Activated CD8-positive, alpha-beta T cell treated with anti-CD3 and anti-CD28 coated beads for 36 hours (primary cell): ENCODE results near the gene PNCK. TPM values are rescaled to one million over a fixed set of nuclear protein-coding genes. Genes with fewer than 3 reads are reported as not detected.

Experiments
- ATAC-seq: fragments of 200-7000 bp; cut with Tn5 transposase; one replicate; pipeline ENCODE4 v1.10.0; 2021; ENCODE audit warnings: mild to moderate bottlenecking, moderate library complexity
- CTCF ChIA-PET: fragments of 350-600 bp; sonication (Branson Sonifier 250); formaldehyde crosslinking; loops from one replicate; lab custom pipeline; 2021; ENCODE audit warnings: antibody characterized with exemption; lab: Charles Lee
- POLR2A ChIA-PET: fragments of 350-600 bp; sonication (Branson Sonifier 250); formaldehyde crosslinking; loops from one replicate; lab custom pipeline; 2021; ENCODE audit warnings: antibody characterized with exemption; lab: Charles Lee
- DNase-seq: peaks from one replicate; pipeline ENCODE4 v3.0.0-alpha.2; 2020
- H3K27ac Mint-ChIP-seq: one replicate; pipeline ENCODE4 v1.8.0; 2021; ENCODE audit warnings: mild to moderate bottlenecking, mixed read lengths
- H3K27me3 Mint-ChIP-seq: one replicate; pipeline ENCODE4 v1.8.0; 2021; ENCODE audit warnings: mixed read lengths
- H3K36me3 Mint-ChIP-seq: one replicate; pipeline ENCODE4 v1.8.0; 2021; ENCODE audit warnings: low read depth, mixed read lengths
- H3K4me1 Mint-ChIP-seq: one replicate; pipeline ENCODE4 v1.8.0; 2021; ENCODE audit warnings: low read depth, mixed read lengths
- H3K4me3 Mint-ChIP-seq: one replicate; pipeline ENCODE4 v1.8.0; 2021; ENCODE audit warnings: mild to moderate bottlenecking, moderate library complexity, mixed read lengths
- H3K9me3 Mint-ChIP-seq: one replicate; pipeline ENCODE4 v1.8.0; 2021; ENCODE audit warnings: mixed read lengths
- intact Hi-C: fragments of 100-400 bp; cut with micrococcal nuclease; formaldehyde crosslinking; loops from one replicate; pipeline ENCODE4 v1.10.0; 2022
- total RNA-seq, 2 experiments: library from RNA; stranded (reverse); gene quantifications; one replicate each; pipeline ENCODE4 v1.2.3, GENCODE V29; 2021
- TF ChIP-seq, protein P1 (sequence below): fragments of 200-600 bp; IDR thresholded peaks from one replicate; pipeline ENCODE4 v1.8.0; 2022; ENCODE audit warnings: antibody characterized with exemption, mild to moderate bottlenecking

Gene PNCK
- total RNA-seq, 2 experiments from 2014 or later, result 0.70 to 1.1 TPM

DNA sequence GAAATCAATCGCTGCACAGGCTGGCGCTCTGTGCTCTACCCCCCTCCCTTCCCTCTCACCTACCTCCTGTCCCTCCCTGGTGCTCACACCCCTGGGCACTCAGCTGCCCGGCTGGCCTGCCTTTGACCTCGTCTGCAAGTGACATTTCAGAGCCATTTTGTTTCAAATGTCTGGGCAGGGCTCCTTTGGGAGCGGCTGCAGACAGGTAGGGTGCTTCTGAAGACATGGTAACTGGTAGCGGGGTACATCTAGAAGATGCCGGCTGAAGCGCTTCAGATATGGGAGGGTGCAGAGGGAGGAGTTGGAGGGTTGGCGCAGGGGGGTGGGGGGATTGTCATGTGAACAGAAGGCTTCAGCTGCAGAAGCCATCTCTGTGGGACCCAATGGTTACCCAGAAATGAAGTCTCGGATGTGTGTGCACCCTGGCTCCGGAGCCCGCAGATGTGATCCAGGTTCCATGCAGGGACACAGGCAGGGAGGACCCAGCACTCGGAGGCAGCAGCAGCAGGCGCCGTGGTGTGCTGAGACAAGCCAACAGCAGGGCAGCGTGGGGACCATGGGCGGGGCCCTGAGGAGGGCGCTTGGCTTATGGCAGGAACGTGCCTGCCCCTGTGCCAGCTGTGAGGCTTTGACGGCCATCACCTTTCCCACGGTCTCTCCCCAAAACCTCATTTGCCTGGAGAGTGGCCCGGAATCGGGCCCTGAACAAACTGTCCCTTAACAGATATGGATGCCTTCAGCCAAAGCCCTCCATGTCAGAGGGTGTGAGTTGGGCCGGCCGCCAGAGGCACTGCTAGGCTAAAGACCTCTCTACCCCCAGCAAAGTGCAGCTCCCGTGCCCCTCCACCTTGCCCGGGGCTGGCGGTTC lies 34.2 kb downstream of the PNCK start:
- ChIA-PET CTCF (interaction anchor here (1.6 kb wide), 1 partner anchor 11 kb away, joined by 8 read pairs; no protein-coding TSS in a partner anchor), POLR2A (no interaction called here)
- no peaks in the 10 kb centered on the region for H3K9me3 Mint-ChIP-seq
- TF ChIP-seq, protein P1, sequence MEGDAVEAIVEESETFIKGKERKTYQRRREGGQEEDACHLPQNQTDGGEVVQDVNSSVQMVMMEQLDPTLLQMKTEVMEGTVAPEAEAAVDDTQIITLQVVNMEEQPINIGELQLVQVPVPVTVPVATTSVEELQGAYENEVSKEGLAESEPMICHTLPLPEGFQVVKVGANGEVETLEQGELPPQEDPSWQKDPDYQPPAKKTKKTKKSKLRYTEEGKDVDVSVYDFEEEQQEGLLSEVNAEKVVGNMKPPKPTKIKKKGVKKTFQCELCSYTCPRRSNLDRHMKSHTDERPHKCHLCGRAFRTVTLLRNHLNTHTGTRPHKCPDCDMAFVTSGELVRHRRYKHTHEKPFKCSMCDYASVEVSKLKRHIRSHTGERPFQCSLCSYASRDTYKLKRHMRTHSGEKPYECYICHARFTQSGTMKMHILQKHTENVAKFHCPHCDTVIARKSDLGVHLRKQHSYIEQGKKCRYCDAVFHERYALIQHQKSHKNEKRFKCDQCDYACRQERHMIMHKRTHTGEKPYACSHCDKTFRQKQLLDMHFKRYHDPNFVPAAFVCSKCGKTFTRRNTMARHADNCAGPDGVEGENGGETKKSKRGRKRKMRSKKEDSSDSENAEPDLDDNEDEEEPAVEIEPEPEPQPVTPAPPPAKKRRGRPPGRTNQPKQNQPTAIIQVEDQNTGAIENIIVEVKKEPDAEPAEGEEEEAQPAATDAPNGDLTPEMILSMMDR, result no peak
- H3K27ac Mint-ChIP-seq, result no peak overlapping the region
- intact Hi-C loops, result no loop called here
- H3K36me3 Mint-ChIP-seq, result no peaks in the 10 kb centered on the region
- no peak for DNase-seq
- peaks cover 5% of the 10 kb centered on the region for H3K4me1 Mint-ChIP-seq
- peaks cover 20% of the 10 kb centered on the region for H3K27me3 Mint-ChIP-seq
- H3K4me3 Mint-ChIP-seq, result no peak overlapping the region
- ATAC-seq, result no peak

DNA sequence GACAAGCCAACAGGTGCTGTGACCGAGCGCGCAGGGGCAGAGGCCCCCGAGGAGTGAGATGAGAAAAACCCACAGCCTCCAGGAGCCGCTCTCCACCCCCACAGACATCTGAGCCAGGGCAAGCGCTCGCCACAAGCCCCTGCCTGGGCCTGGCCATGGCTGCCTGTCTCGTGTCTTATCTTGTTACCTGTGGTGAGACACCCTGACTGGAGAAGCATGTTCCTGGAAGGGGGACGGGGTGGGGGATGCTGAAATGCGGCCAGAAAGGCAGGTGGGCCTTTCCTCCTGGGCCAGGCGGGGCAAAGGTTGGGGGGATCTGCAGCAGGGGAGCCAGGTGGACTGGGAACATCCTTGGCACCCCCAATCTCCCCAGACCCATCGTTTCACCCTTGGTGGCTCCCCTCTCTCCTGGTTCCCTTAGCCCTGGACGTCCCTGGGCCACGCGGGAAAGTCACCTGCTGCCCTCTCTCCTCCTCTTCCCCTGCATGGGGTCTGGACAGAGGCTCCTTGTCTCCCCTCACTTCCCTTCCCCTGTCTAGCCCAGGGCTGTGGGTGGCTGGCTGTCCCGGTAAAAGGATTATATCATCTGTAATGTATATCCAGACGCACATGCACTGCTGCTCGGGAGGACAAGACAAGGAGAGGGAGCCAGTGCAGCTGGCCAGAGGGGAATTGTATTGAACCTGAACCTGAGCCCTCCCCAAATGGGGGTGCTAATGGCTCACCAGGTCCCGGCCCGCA lies 35.0 kb downstream of the PNCK start:
- DNase-seq (no peak), ATAC-seq (no peak)
- Mint-ChIP-seq H3K9me3 (no peaks in the 10 kb centered on the region), H3K4me3 (no peak overlapping the region), H3K36me3 (no peaks in the 10 kb centered on the region), H3K4me1 (peaks cover 5% of the 10 kb centered on the region), H3K27ac (no peak overlapping the region), H3K27me3 (peaks cover 19% of the 10 kb centered on the region)
- POLR2A ChIA-PET, result no interaction called here
- CTCF ChIA-PET, result no interaction called here
- intact Hi-C loops, result no loop called here
- TF ChIP-seq, protein P1, result no peak

DNA sequence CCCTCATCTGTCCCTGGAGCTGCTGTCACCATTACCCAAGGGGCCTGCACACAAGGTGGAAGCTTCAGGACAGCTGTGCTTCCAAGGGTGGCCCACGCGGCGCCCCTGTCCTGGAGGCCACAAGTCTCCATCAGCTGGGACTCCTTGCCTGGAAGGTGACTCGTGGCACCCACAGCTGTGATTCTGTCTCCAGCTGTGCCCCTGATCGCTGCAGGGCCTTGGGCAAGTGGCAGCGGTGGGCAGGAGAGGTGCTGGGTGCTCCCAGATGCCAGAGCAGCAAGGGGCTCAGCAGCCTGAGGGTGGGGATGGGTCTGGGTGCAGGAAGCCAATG lies 35.6 kb downstream of the PNCK start:
- H3K36me3 Mint-ChIP-seq, result no peaks in the 10 kb centered on the region
- H3K9me3 Mint-ChIP-seq, result no peaks in the 10 kb centered on the region
- POLR2A ChIA-PET, result no interaction called here

DNA sequence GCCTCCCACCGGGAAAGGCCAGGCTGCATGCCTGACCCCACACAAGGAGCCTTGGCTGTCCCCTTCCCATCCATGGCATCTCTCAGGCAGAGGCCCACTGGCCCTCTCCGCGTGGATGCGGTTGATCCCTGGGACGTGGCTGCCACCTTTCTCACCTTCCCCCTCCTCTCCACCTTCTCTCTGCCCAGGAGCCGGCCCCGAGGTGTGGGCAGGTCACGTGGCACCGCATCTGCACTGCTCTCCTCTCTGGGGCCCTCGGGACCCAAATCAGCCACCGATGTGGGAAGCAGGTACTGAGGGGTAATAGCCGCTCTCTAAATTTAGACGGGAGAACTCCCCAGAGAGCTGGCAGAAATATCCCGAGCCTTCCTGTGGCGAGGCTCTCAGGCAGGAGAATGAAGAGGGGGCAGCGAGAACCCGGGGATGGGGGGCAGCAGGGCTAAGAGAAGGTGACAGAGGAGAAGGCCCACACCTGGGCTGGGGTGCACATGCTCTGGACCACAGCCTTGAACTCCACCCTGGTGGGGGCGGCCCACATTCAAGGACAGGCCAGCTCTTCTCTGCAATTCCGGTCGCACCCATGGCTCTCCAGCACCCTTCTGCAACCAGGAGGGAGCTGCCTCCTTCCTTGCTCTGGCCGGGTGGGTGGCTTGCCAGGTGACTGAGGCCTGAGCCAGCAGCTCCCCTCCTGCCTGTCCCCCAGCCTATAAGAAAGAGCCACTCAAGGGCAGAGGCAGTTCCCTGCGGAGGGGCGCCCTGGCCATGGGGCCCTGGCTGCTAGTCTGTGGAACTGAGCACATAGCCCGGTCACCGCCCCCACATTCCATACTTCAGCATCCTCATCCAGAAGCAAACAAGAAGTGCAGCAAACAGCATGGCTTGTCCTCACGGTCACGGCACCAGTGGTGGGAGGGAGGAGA lies 36.2 kb downstream of the PNCK start:
- H3K36me3 Mint-ChIP-seq, result no peaks in the 10 kb centered on the region
- H3K4me1 Mint-ChIP-seq, result no peaks in the 10 kb centered on the region
- no peak overlapping the region for H3K4me3 Mint-ChIP-seq
- TF ChIP-seq, protein P1, result no peak
- ChIA-PET POLR2A (no interaction called here), CTCF (interaction anchor here (1.0 kb wide), 1 partner anchor 11 kb away, joined by 3 read pairs; no protein-coding TSS in a partner anchor)
- DNase-seq, result no peak
- no peak overlapping the region for H3K27ac Mint-ChIP-seq
- intact Hi-C loops, result loop anchor here (2.0 kb wide), 1 partner anchor 25 kb away; no protein-coding TSS in a partner anchor
- H3K27me3 Mint-ChIP-seq, result peaks cover 9% of the 10 kb centered on the region
- no peaks in the 10 kb centered on the region for H3K9me3 Mint-ChIP-seq
- no peak for ATAC-seq

More for the DNA sequence above, 35.6 kb downstream of the PNCK start:
- no peak overlapping the region for H3K4me3 Mint-ChIP-seq
- intact Hi-C loops, result no loop called here
- TF ChIP-seq, protein P1, result no peak
- peaks cover 4% of the 10 kb centered on the region for H3K4me1 Mint-ChIP-seq
- H3K27me3 Mint-ChIP-seq, result peaks cover 14% of the 10 kb centered on the region
- H3K27ac Mint-ChIP-seq, result no peak overlapping the region
- DNase-seq, result no peak
- CTCF ChIA-PET, result no interaction called here
- ATAC-seq, result no peak
